DND-41 (cell line): Measurements from ENCODE around the gene ERO1B.

Experiments
- ATAC-seq: fragments of 200-7000 bp; cut with Tn5 transposase; 3 replicates; pipeline ENCODE4 v1.9.1; 2021; ENCODE audit warnings: low read depth; ENCODE audit not compliant: insufficient read depth
- DNase-seq: peaks from one replicate; pipeline ENCODE4 v3.0.0-alpha.2; 2020
- H2AFZ ChIP-seq: 2 replicates; pipeline ENCODE4 v1.6.0; 2012; ENCODE audit warnings: low read depth, low read length
- H3K27ac ChIP-seq: 2 replicates; pipeline ENCODE4 v1.5.1; 2012; ENCODE audit warnings: low read length, inconsistent platforms
- H3K27me3 ChIP-seq: fragments of 200-600 bp; sonication (generic); 2 replicates; pipeline ENCODE4 v1.6.0; 2012; ENCODE audit warnings: low read length, mild to moderate bottlenecking, inconsistent platforms; ENCODE audit not compliant: insufficient read depth, poor library complexity
- H3K36me3 ChIP-seq: 2 replicates; pipeline ENCODE4 v1.5.1; 2012; ENCODE audit warnings: low read length, inconsistent platforms; ENCODE audit not compliant: insufficient read depth
- H3K4me1 ChIP-seq: 2 replicates; pipeline ENCODE4 v1.5.1; 2012; ENCODE audit warnings: mild to moderate bottlenecking, low read length; ENCODE audit not compliant: insufficient read depth
- H3K4me2 ChIP-seq: 2 replicates; pipeline ENCODE4 v1.6.0; 2012; ENCODE audit warnings: mild to moderate bottlenecking, moderate library complexity, low read length, inconsistent platforms; ENCODE audit not compliant: insufficient read depth
- H3K4me3 ChIP-seq, 2 experiments: fragments of 200-600 bp in 1 of 2; shearing (Covaris generic) in 1 of 2; 2 replicates each; pipeline ENCODE4 v1.5.1; 2012 to 2016; ENCODE audit warnings: inconsistent platforms in 2 of 2, low read length in 2 of 2, mild to moderate bottlenecking in 2 of 2, low read depth in 1 of 2, moderate library complexity in 1 of 2
- H3K79me2 ChIP-seq: 2 replicates; pipeline ENCODE4 v1.6.0; 2012; ENCODE audit warnings: low read length, inconsistent platforms; ENCODE audit not compliant: insufficient read depth
- H3K9ac ChIP-seq: 2 replicates; pipeline ENCODE4 v1.6.0; 2012; ENCODE audit warnings: low read depth, mild to moderate bottlenecking, inconsistent platforms, low read length, moderate library complexity
- H3K9me3 ChIP-seq: 2 replicates; pipeline ENCODE4 v1.5.1; 2012; ENCODE audit warnings: low read length, moderate library complexity, mild to moderate bottlenecking, inconsistent platforms; ENCODE audit not compliant: insufficient read depth, severe bottlenecking
- H4K20me1 ChIP-seq: 2 replicates; pipeline ENCODE4 v1.6.0; 2012; ENCODE audit warnings: low read length; ENCODE audit not compliant: insufficient read depth
- CTCF ChIP-seq: IDR thresholded peaks from 2 replicates; pipeline ENCODE4 v1.5.1; 2012; ENCODE audit warnings: borderline replicate concordance, low read length, moderate library complexity, mild to moderate bottlenecking; ENCODE audit not compliant: poor library complexity, severe bottlenecking; ENCODE audit errors: extremely low read depth
- EZH2 ChIP-seq: IDR thresholded peaks from 3 replicates; pipeline ENCODE4 v1.6.1; 2012; ENCODE audit warnings: borderline replicate concordance, low read depth, mild to moderate bottlenecking, moderate library complexity, low read length, inconsistent platforms; ENCODE audit not compliant: severe bottlenecking

The ERO1B gene

DNA sequence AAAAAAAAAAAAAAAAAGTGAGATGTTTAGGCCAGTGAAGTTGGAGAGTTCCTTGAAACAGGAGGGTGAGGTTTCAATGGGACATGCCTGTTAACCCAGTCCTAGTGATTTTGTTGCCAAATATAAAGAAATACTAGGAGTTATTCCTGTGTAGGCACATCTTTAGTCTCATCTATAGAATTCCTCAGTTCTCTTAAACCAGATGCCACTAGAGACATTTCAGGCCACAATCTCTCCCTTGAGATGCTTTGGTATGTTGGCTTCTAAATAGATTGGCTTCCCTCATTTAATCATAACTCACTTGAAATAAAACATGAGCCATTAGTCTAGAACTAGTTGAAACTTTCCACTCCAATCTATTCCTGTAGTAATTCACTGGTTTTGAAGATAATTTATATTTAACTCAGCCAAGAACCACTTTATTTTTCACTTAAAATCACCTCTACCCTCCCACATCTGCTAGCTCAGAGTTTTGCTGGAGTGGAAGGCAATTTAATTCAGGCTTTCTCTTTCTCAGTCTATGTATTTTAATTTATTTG lies 109.6 kb downstream of the ERO1B start:
- no peak for TF ChIP-seq EZH2
- no peak for TF ChIP-seq CTCF
- Histone ChIP-seq H2AFZ (no peak overlapping the region), H3K4me2 (no peak overlapping the region), H3K27ac (no peak overlapping the region), H3K79me2 (no peaks in the 10 kb centered on the region; the same call in 1 of the 2 replicates), H3K9ac (no peak overlapping the region), H3K4me3 (no peak overlapping the region), H3K9me3 (no peaks in the 10 kb centered on the region), H3K27me3 (no peaks in the 10 kb centered on the region), H4K20me1 (peaks cover 14% of the 10 kb centered on the region; the same call in 1 of the 2 replicates), H3K36me3 (peaks cover 26% of the 10 kb centered on the region), H3K4me1 (no peaks in the 10 kb centered on the region)
- no peak for DNase-seq
- ATAC-seq = no peak

- H4K20me1 ChIP-seq = 0 out of 2 replicates have a peak, but pooled peaks cover 6% of the 10 kb centered on the region
- H3K9ac ChIP-seq = no peak overlapping the region
- DNase-seq (no peak), ATAC-seq (no peak)
- TF ChIP-seq EZH2 (no peak), CTCF (no peak)
- H3K27ac ChIP-seq = no peak overlapping the region
- H3K4me2 ChIP-seq = no peak overlapping the region
- no peak overlapping the region for H2AFZ ChIP-seq
- H3K9me3 ChIP-seq = no peaks in the 10 kb centered on the region
- H3K36me3 ChIP-seq = peaks cover 16% of the 10 kb centered on the region
- no peaks in the 10 kb centered on the region for H3K27me3 ChIP-seq
- H3K4me1 ChIP-seq = no peaks in the 10 kb centered on the region
- no peaks in the 10 kb centered on the region; the same call in none of the 2 replicates for H3K79me2 ChIP-seq
- H3K4me3 ChIP-seq = no peak overlapping the region
These were observed 112.9 kb downstream of the ERO1B start for GRCh38 chr1:236168716-236169429.

DNA sequence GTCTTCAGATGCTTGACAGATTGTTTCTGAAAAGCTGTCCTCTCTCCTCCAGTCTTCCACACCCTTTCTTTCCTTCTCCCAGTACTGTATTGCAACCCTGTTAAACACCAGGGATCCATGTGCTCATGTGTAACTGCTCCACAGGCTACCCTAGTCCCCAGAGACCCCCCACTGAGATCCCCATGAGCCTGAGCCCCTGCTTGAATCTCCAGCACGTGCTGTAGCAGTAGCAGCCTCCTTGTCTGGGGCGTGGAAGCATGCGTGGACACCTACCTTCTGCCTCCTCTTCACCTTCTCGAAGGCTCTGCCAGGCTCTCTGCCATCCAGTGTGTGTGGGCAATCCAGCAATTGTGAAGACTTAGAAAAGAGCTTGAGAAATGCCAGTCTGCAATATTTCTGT lies 114.2 kb downstream of the ERO1B start:
- H3K79me2 ChIP-seq = no peaks in the 10 kb centered on the region; the same call in none of the 2 replicates
- no peaks in the 10 kb centered on the region for H3K9me3 ChIP-seq
- peaks cover 16% of the 10 kb centered on the region for H3K36me3 ChIP-seq

More for the DNA sequence above, 114.2 kb downstream of the ERO1B start:
- no peak overlapping the region for H2AFZ ChIP-seq
- H3K27ac ChIP-seq = no peak overlapping the region
- H3K4me2 ChIP-seq = no peak overlapping the region
- H3K9ac ChIP-seq = no peak overlapping the region
- H3K4me1 ChIP-seq = no peaks in the 10 kb centered on the region
- no peak for TF ChIP-seq CTCF
- TF ChIP-seq EZH2 = no peak
- DNase-seq (no peak), ATAC-seq (no peak)
- H3K27me3 ChIP-seq = no peaks in the 10 kb centered on the region
- H3K4me3 ChIP-seq = no peak overlapping the region
- 0 out of 2 replicates have a peak, but pooled peaks cover 9% of the 10 kb centered on the region for H4K20me1 ChIP-seq
